GM12891 (cell line): ENCODE data around the gene TNFRSF4.

Experiments
- DNase-seq: peaks from one replicate; pipeline ENCODE4 v3.0.0; 2011; ENCODE audit warnings: low spot score; ENCODE audit not compliant: insufficient read length
- FAIRE-seq: peaks from 2 replicates; lab custom pipeline; 2011; peaks lifted over from hg19 to GRCh38; lab: Jason Lieb, UNC
- PAX5 ChIP-seq: IDR thresholded peaks from 2 replicates; pipeline ENCODE4 v1.6.1; 2011; ENCODE audit warnings: low read length, moderate library complexity, mild to moderate bottlenecking; ENCODE audit not compliant: insufficient read depth, severe bottlenecking
- POLR2A ChIP-seq: IDR thresholded peaks from 2 replicates; pipeline ENCODE4 v1.6.1; 2011; ENCODE audit warnings: low read depth, low read length, control low read depth
- POLR2AphosphoS5 ChIP-seq: IDR thresholded peaks from 2 replicates; pipeline ENCODE4 v1.6.1; 2011; ENCODE audit warnings: low read depth, low read length, control low read depth
- POU2F2 ChIP-seq: IDR thresholded peaks from 2 replicates; pipeline ENCODE4 v1.6.1; 2011; ENCODE audit warnings: low read depth, mild to moderate bottlenecking, control low read depth, low read length, moderate library complexity
- SPI1 ChIP-seq: IDR thresholded peaks from 2 replicates; pipeline ENCODE4 v1.6.1; 2011; ENCODE audit warnings: low read depth, low read length, control low read depth
- TAF1 ChIP-seq: IDR thresholded peaks from 2 replicates; pipeline ENCODE4 v1.6.1; 2011; ENCODE audit warnings: low read depth, low read length, control low read depth

TNFRSF4 gene

DNA sequence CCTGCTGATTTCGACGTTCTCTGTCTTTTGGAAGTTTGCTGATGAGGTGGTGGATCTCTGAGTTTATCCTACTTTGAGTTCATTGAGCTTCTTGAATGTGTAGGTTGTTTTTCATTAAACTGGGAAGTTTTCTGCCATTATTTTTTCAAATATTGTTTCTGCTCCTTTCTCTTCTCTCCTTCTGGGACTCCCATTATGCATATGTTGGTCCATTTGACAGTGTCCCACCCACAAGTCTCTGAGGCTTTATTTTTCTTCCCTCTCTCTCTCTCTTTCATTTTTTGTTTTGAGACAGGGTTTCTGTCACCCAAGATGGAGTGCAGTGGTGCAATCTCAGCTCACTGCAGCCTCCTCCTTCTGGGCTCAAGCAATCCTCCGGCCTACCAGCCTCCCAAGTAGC is 19.2 kb downstream of the TNFRSF4 start:
- no peak for FAIRE-seq

GRCh38 chr1:1191734-1192133 is 22.2 kb downstream of the TNFRSF4 start:
- no peak for TF ChIP-seq POU2F2
- no peak for TF ChIP-seq TAF1
- TF ChIP-seq PAX5 = no peak
- no peak for TF ChIP-seq POLR2AphosphoS5
- no peak for TF ChIP-seq SPI1
- TF ChIP-seq POLR2A = no peak
- FAIRE-seq (no peak), DNase-seq (no peak)

More for the DNA sequence above, 19.2 kb downstream of the TNFRSF4 start:
- DNase-seq = no peak
- TF ChIP-seq POU2F2 (no peak), POLR2A (no peak), PAX5 (no peak), TAF1 (no peak), SPI1 (no peak), POLR2AphosphoS5 (no peak)

GRCh38 chr1:1189111-1189510 is 24.8 kb downstream of the TNFRSF4 start:
- no peak for DNase-seq
- TF ChIP-seq TAF1 (no peak), POU2F2 (no peak), POLR2A (no peak), SPI1 (no peak), POLR2AphosphoS5 (no peak), PAX5 (no peak)
- FAIRE-seq = no peak

DNA sequence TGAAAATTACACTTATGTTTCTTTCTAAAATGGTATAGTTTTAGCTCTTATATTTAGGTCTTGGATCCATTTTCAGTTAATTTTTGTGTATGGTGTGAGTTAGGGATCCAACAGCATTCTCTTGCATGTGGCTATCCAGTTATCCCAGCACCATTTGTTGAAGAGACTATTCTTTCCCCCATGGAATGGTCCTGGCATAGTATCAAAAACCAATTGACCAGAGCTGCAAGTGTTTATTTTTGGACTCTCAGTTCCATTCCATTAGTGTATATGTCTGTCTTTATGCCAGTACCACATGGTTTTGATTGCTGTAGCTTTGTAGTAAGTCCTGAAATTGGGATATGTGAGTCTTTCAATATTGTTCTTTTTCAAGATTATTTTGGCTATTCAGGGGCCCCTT is 26.0 kb downstream of the TNFRSF4 start:
- DNase-seq (no peak), FAIRE-seq (no peak)
- TF ChIP-seq SPI1 (no peak), POU2F2 (no peak), POLR2A (no peak), POLR2AphosphoS5 (no peak), TAF1 (no peak), PAX5 (no peak)

DNA sequence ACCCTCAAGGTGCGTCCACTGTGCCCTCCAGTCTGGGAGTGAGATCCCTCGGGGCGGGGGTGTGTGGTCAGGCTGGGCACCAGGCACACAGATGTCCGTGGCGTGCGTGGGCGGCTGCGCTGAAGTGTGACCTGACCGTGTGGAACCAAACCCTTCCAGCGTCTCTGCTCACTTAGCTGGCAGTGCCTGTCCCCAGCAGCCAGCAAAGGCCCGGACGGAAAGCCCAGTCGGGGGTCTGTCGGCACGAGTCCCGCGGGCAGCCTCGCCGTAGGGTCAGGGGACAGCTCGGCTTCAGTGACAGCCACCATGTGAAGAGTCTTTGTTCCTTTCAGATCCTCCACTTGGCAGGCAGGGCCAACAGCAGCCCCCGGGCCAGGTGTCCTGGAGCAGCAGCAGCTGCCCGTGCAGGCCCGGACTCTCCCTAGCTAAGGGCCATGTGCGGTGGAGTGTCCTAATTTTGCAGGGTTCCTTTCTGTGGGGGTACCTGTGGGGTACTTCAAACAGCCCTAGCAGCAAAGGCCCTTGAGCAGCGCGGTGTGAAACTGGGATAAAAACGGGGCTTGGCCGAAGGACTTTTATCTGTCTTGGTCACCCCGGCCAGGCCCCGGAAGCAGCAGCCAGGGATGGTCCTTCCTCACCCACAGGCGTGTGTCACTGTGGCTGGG is 28.7 kb downstream of the TNFRSF4 start:
- no peak for FAIRE-seq
- DNase-seq = no peak
- TF ChIP-seq POLR2A (no peak), SPI1 (no peak), POLR2AphosphoS5 (no peak), TAF1 (no peak), POU2F2 (no peak), PAX5 (no peak)

GRCh38 chr1:1183833-1184775 is 29.8 kb downstream of the TNFRSF4 start:
- DNase-seq (no peak), FAIRE-seq (no peak)
- TF ChIP-seq POU2F2 = no peak
- TF ChIP-seq TAF1 = no peak
- no peak for TF ChIP-seq SPI1

- TF ChIP-seq PAX5 (no peak), TAF1 (no peak)
- DNase-seq (no peak), FAIRE-seq (no peak)
Observed at GRCh38 chr1:1183221-1183747, 30.7 kb downstream of the TNFRSF4 start.

DNA sequence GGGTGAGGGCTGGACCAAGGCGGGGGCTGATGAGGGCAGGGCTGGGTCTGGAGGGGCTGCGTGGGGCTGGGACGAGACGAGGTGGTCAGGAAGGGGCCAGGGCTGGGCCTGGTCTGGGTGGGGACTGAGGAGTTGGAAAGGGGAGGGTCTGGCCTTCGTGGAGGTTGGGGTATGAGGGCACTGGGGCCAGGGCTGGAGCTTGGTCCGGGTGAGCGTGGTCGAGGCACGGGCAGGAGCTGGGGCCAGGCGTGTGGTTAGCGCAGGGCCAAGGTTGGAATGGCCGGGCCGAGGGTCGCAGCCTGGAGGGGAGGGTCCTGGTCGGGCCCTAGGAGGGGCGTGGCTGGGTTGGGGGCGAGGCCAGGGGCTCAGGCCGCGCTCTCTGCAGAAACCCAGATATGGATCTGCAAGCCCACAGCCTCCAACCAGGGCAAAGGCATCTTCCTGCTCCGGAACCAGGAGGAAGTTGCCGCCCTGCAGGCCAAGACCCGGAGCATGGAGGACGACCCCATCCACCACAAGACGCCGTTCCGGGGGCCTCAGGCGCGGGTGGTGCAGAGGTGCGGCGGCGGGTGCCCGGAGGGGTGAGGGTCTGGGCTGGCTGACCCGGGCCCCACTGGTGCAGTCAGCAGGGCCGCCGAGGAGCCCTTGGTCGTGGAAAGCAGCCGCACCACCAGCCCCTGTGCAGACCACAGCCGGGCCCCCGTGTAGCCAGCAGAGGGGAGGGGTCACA is 31.3 kb downstream of the TNFRSF4 start:
- no peak for DNase-seq
- no peak for FAIRE-seq
- TF ChIP-seq POU2F2 (no peak), TAF1 (no peak), POLR2AphosphoS5 (no peak), SPI1 (no peak)

DNA sequence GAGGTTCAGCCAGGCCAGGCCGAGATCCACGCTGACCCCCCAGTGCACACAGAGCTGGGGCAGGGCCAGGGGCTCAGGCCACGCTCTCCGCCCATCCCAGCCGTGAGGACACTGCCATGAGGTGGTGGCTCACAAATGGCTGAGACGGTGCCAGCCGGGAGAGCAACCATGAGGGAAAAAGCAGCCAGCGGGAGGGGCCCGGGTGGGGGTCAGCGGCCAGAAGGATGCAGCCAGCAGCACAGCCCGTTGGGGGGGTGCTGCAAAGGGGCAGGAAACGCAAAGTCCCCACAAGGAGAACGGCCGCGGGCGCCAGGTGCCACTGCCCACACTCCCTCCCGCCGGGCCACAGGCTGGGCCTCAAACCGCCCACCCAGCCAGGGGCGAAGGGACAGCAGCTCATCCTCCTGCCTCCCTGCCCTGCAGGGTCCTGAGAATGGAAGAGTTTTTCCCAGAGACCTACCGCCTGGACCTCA is 32.0 kb downstream of the TNFRSF4 start:
- no peak for FAIRE-seq
- no peak for DNase-seq
- TF ChIP-seq POU2F2 (no peak), POLR2A (no peak), TAF1 (no peak), POLR2AphosphoS5 (no peak), SPI1 (no peak), PAX5 (no peak)
